ENCODE results near the gene PLN. TPM values are rescaled to one million over a fixed set of nuclear protein-coding genes. Genes with fewer than 3 reads are reported as not detected.

The PLN gene
- total RNA-seq (1 to 10 TPM; 3.3 to 6.0 TPM), polyA plus RNA-seq (ENCODE audit: insufficient read length in 2 of 2) (under 1 TPM; 0.36 to 0.43 TPM)
- long read RNA-seq, donor 1: 0 reads
- long read RNA-seq, donor 2: 0 reads
- long read RNA-seq, donor 3: 0 reads
- long read RNA-seq, donor 4, transcript PLN-201 (2 exons, 2,001 nt): major isoform, 8 of 8 reads
- long read RNA-seq, donor 4, partial matches to known transcripts: 0 of 8 reads
- long read RNA-seq, donor 4, other reads (novel, unspliced or antisense): 0 of 8 reads

- H3K36me3 ChIP-seq (ENCODE audit: control insufficient read depth, insufficient read depth, low read length): no peaks in the 10 kb centered on the region
- no peaks in the 10 kb centered on the region for H3K27me3 ChIP-seq (ENCODE audit: control insufficient read depth, insufficient read depth, low read length)
- no peak within 1 kb of the TSS for H3K4me3 ChIP-seq (ENCODE audit: low read depth, low read length)
- no peak for DNase-seq (ENCODE audit: low read depth in 4 of 6, low spot score in 6 of 6)
- 86% methylated on average over 1 of the region's 3 CpGs for WGBS (ENCODE audit: insufficient coverage)
- no peaks in the 10 kb centered on the region for H3K9me3 ChIP-seq (ENCODE audit: control insufficient read depth, insufficient read depth, low read length)
- H3K27ac ChIP-seq (ENCODE audit: low read depth, low read length): no peak within 1 kb of the TSS
- H3K4me1 ChIP-seq (ENCODE audit: control insufficient read depth, insufficient read depth, low read length): no peaks in the 10 kb centered on the region
These were observed at the start of gene PLN for GRCh38 chr6:118548136-118548535. TSS of gene PLN (plus strand) at chr6:118548296. CDS start at chr6:118558922, 10,626 bp downstream.

GRCh38 chr6:118500130-118501015 is 47.7 kb upstream of the PLN start:
- H3K27ac ChIP-seq (ENCODE audit: low read depth, low read length): no peak overlapping the region
- H3K27me3 ChIP-seq (ENCODE audit: control insufficient read depth, insufficient read depth, low read length): no peaks in the 10 kb centered on the region
- 92% methylated on average over 9 of the region's 10 CpGs for WGBS (ENCODE audit: insufficient coverage)
- peaks cover 2% of the 10 kb centered on the region for H3K9me3 ChIP-seq (ENCODE audit: control insufficient read depth, insufficient read depth, low read length)
- no peaks in the 10 kb centered on the region for H3K4me1 ChIP-seq (ENCODE audit: control insufficient read depth, insufficient read depth, low read length)
- no peak for DNase-seq (ENCODE audit: low read depth in 4 of 6, low spot score in 6 of 6)
- H3K4me3 ChIP-seq (ENCODE audit: low read depth, low read length): no peak overlapping the region
- H3K36me3 ChIP-seq (ENCODE audit: control insufficient read depth, insufficient read depth, low read length): peaks cover 2% of the 10 kb centered on the region

- 97% methylated on average over 3 of the region's 5 CpGs for WGBS (ENCODE audit: insufficient coverage)
- no peak for DNase-seq (ENCODE audit: low read depth in 4 of 6, low spot score in 6 of 6)
- Histone ChIP-seq H3K27me3 (ENCODE audit: control insufficient read depth, insufficient read depth, low read length) (no peaks in the 10 kb centered on the region), H3K4me3 (ENCODE audit: low read depth, low read length) (no peak overlapping the region), H3K27ac (ENCODE audit: low read depth, low read length) (no peak overlapping the region), H3K4me1 (ENCODE audit: control insufficient read depth, insufficient read depth, low read length) (no peaks in the 10 kb centered on the region), H3K36me3 (ENCODE audit: control insufficient read depth, insufficient read depth, low read length) (peaks cover 2% of the 10 kb centered on the region), H3K9me3 (ENCODE audit: control insufficient read depth, insufficient read depth, low read length) (peaks cover 2% of the 10 kb centered on the region)
These were observed 47.0 kb upstream of the PLN start for GRCh38 chr6:118501099-118501498.

- Histone ChIP-seq H3K4me1 (ENCODE audit: control insufficient read depth, insufficient read depth, low read length) (no peaks in the 10 kb centered on the region), H3K27me3 (ENCODE audit: control insufficient read depth, insufficient read depth, low read length) (no peaks in the 10 kb centered on the region), H3K4me3 (ENCODE audit: low read depth, low read length) (no peak overlapping the region), H3K27ac (ENCODE audit: low read depth, low read length) (no peak overlapping the region), H3K9me3 (ENCODE audit: control insufficient read depth, insufficient read depth, low read length) (peaks cover 2% of the 10 kb centered on the region), H3K36me3 (ENCODE audit: control insufficient read depth, insufficient read depth, low read length) (peaks cover 2% of the 10 kb centered on the region)
- DNase-seq (ENCODE audit: low read depth in 4 of 6, low spot score in 6 of 6): peak in 1 of 6 donors; percentile 24
- 90% methylated on average over 1 of the region's 1 CpG for WGBS (ENCODE audit: insufficient coverage)
These were observed 46.3 kb upstream of the PLN start for GRCh38 chr6:118501765-118502164.

GRCh38 chr6:118502169-118502568 is 45.9 kb upstream of the PLN start:
- Histone ChIP-seq H3K9me3 (ENCODE audit: control insufficient read depth, insufficient read depth, low read length) (peaks cover 2% of the 10 kb centered on the region), H3K27me3 (ENCODE audit: control insufficient read depth, insufficient read depth, low read length) (no peaks in the 10 kb centered on the region), H3K27ac (ENCODE audit: low read depth, low read length) (no peak overlapping the region), H3K36me3 (ENCODE audit: control insufficient read depth, insufficient read depth, low read length) (peaks cover 2% of the 10 kb centered on the region), H3K4me1 (ENCODE audit: control insufficient read depth, insufficient read depth, low read length) (no peaks in the 10 kb centered on the region), H3K4me3 (ENCODE audit: low read depth, low read length) (no peak overlapping the region)
- no peak for DNase-seq (ENCODE audit: low read depth in 4 of 6, low spot score in 6 of 6)
- WGBS (ENCODE audit: insufficient coverage): 50% methylated on average over 1 of the region's 2 CpGs

GRCh38 chr6:118504611-118505010 is 43.5 kb upstream of the PLN start:
- Histone ChIP-seq H3K4me1 (ENCODE audit: control insufficient read depth, insufficient read depth, low read length) (no peaks in the 10 kb centered on the region), H3K27ac (ENCODE audit: low read depth, low read length) (no peak overlapping the region), H3K36me3 (ENCODE audit: control insufficient read depth, insufficient read depth, low read length) (peaks cover 2% of the 10 kb centered on the region), H3K27me3 (ENCODE audit: control insufficient read depth, insufficient read depth, low read length) (no peaks in the 10 kb centered on the region), H3K4me3 (ENCODE audit: low read depth, low read length) (no peak overlapping the region), H3K9me3 (ENCODE audit: control insufficient read depth, insufficient read depth, low read length) (peaks cover 2% of the 10 kb centered on the region)
- DNase-seq (ENCODE audit: low read depth in 4 of 6, low spot score in 6 of 6): peak in 1 of 6 donors; percentile 33
- WGBS (ENCODE audit: insufficient coverage): no CpG with 5 or more reads among the region's 2 CpGs

GRCh38 chr6:118505656-118506055 is 42.4 kb upstream of the PLN start:
- peaks cover 2% of the 10 kb centered on the region for H3K36me3 ChIP-seq (ENCODE audit: control insufficient read depth, insufficient read depth, low read length)
- H3K4me1 ChIP-seq (ENCODE audit: control insufficient read depth, insufficient read depth, low read length): no peaks in the 10 kb centered on the region
- no peak overlapping the region for H3K4me3 ChIP-seq (ENCODE audit: low read depth, low read length)
- peaks cover 2% of the 10 kb centered on the region for H3K9me3 ChIP-seq (ENCODE audit: control insufficient read depth, insufficient read depth, low read length)
- no peak for DNase-seq (ENCODE audit: low read depth in 4 of 6, low spot score in 6 of 6)
- no CpG with 5 or more reads among the region's 2 CpGs for WGBS (ENCODE audit: insufficient coverage)
- H3K27me3 ChIP-seq (ENCODE audit: control insufficient read depth, insufficient read depth, low read length): no peaks in the 10 kb centered on the region
- no peak overlapping the region for H3K27ac ChIP-seq (ENCODE audit: low read depth, low read length)

- WGBS (ENCODE audit: insufficient coverage): no CpG with 5 or more reads among the region's 5 CpGs
- Histone ChIP-seq H3K27ac (ENCODE audit: low read depth, low read length) (no peak overlapping the region), H3K36me3 (ENCODE audit: control insufficient read depth, insufficient read depth, low read length) (peaks cover under 1% of the 10 kb centered on the region), H3K27me3 (ENCODE audit: control insufficient read depth, insufficient read depth, low read length) (no peaks in the 10 kb centered on the region), H3K9me3 (ENCODE audit: control insufficient read depth, insufficient read depth, low read length) (peaks cover 2% of the 10 kb centered on the region), H3K4me1 (ENCODE audit: control insufficient read depth, insufficient read depth, low read length) (no peaks in the 10 kb centered on the region), H3K4me3 (ENCODE audit: low read depth, low read length) (no peak overlapping the region)
- DNase-seq (ENCODE audit: low read depth in 4 of 6, low spot score in 6 of 6): no peak
These were observed 41.9 kb upstream of the PLN start for GRCh38 chr6:118506071-118506638.

GRCh38 chr6:118507636-118508035 is 40.5 kb upstream of the PLN start:
- H3K27ac ChIP-seq (ENCODE audit: low read depth, low read length): no peak overlapping the region
- WGBS (ENCODE audit: insufficient coverage): 100% methylated on average over 1 of the region's 1 CpG
- no peaks in the 10 kb centered on the region for H3K27me3 ChIP-seq (ENCODE audit: control insufficient read depth, insufficient read depth, low read length)
- H3K4me3 ChIP-seq (ENCODE audit: low read depth, low read length): no peak overlapping the region
- DNase-seq (ENCODE audit: low read depth in 4 of 6, low spot score in 6 of 6): no peak
- no peaks in the 10 kb centered on the region for H3K36me3 ChIP-seq (ENCODE audit: control insufficient read depth, insufficient read depth, low read length)
- H3K9me3 ChIP-seq (ENCODE audit: control insufficient read depth, insufficient read depth, low read length): peaks cover 2% of the 10 kb centered on the region
- no peaks in the 10 kb centered on the region for H3K4me1 ChIP-seq (ENCODE audit: control insufficient read depth, insufficient read depth, low read length)

All from spinal cord (tissue), 10 donors.